ENCODE measurements around the gene MSL2.

The MSL2 gene

DNA sequence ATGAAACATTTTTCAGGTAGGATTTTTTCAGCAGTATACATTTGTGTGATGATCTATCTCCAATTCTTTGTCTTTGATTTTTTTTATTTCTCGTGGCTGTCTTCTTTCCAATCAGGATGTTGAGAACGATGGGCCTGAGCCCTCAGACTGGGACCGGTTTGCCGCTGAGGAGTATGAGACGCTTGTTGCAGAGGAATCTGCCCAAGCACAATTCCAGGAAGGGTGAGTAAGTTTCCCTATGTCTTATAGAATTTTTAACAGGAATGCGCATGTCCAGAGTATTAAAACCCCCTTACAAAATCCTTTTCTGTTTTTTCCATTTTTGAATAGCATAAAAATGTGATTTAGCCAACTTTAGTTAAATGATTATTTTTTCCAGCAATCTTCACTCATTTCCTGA lies 90.0 kb downstream of the MSL2 start:
- no peak for TF ChIP-seq EZH2phosphoT487 (conservative IDR thresholded peaks at IDR 0.05; ENCODE audit: low read length)
- no peak for TF ChIP-seq CTCF (IDR thresholded peaks at IDR 0.05; ENCODE audit: insufficient read depth, low read length, poor library complexity, severe bottlenecking)
- no peak overlapping the region for H3K4me2 ChIP-seq (ENCODE audit: low read depth, low read length, poor library complexity, severe bottlenecking)
- no peaks in the 10 kb centered on the region for H3K27me3 ChIP-seq (ENCODE audit: low read length)

GRCh38 chr3:136105044-136105443 lies 91.1 kb downstream of the MSL2 start:
- Histone ChIP-seq H3K9ac (ENCODE audit: low read length) (no peak overlapping the region), H3K4me2 (ENCODE audit: low read depth, low read length, poor library complexity, severe bottlenecking) (no peak overlapping the region), H3K36me3 (ENCODE audit: low read length) (no peaks in the 10 kb centered on the region), H3K4me3 (ENCODE audit: insufficient read depth, low read length, poor library complexity, severe bottlenecking) (no peak overlapping the region), H3K9me2 (replicated peaks; ENCODE audit: insufficient read depth, low read length) (no peaks in the 10 kb centered on the region), H3K27ac (ENCODE audit: low read depth, low read length) (no peak overlapping the region), H3K79me2 (ENCODE audit: insufficient read depth, low read length) (no peaks in the 10 kb centered on the region), H2AFZ (ENCODE audit: low read depth, low read length, severe bottlenecking) (no peak overlapping the region), H4K20me1 (ENCODE audit: low read depth, low read length) (no peaks in the 10 kb centered on the region; the same call in 1 of the 2 replicates), H3K27me3 (ENCODE audit: low read length) (no peaks in the 10 kb centered on the region), H3F3A (ENCODE audit: insufficient read depth) (no peaks in the 10 kb centered on the region), H3K9me3 (ENCODE audit: insufficient read depth, low read length) (no peaks in the 10 kb centered on the region)
- TF ChIP-seq EZH2phosphoT487 (conservative IDR thresholded peaks at IDR 0.05; ENCODE audit: low read length) (no peak), CTCF (IDR thresholded peaks at IDR 0.05; ENCODE audit: insufficient read depth, low read length, poor library complexity, severe bottlenecking) (no peak)

More for the DNA sequence above, 90.0 kb downstream of the MSL2 start:
- no peak overlapping the region for H3K4me3 ChIP-seq (ENCODE audit: insufficient read depth, low read length, poor library complexity, severe bottlenecking)
- no peaks in the 10 kb centered on the region for H3K9me3 ChIP-seq (ENCODE audit: insufficient read depth, low read length)
- no peak overlapping the region for H2AFZ ChIP-seq (ENCODE audit: low read depth, low read length, severe bottlenecking)
- H3K27ac ChIP-seq (ENCODE audit: low read depth, low read length), result no peak overlapping the region
- H3K36me3 ChIP-seq (ENCODE audit: low read length), result no peaks in the 10 kb centered on the region
- no peak overlapping the region for H3K9ac ChIP-seq (ENCODE audit: low read length)
- no peaks in the 10 kb centered on the region for H3F3A ChIP-seq (ENCODE audit: insufficient read depth)
- no peaks in the 10 kb centered on the region for H3K79me2 ChIP-seq (ENCODE audit: insufficient read depth, low read length)
- no peaks in the 10 kb centered on the region; the same call in 1 of the 2 replicates for H4K20me1 ChIP-seq (ENCODE audit: low read depth, low read length)
- H3K9me2 ChIP-seq (replicated peaks; ENCODE audit: insufficient read depth, low read length), result no peaks in the 10 kb centered on the region
